A204.1 (cell line): ENCODE measurements around the gene SDS.

Source experiments
- FAIRE-seq: peaks from 2 replicates; lab custom pipeline; 2012; peaks lifted over from hg19 to GRCh38; lab: Jason Lieb, UNC

The SDS gene, protein sequence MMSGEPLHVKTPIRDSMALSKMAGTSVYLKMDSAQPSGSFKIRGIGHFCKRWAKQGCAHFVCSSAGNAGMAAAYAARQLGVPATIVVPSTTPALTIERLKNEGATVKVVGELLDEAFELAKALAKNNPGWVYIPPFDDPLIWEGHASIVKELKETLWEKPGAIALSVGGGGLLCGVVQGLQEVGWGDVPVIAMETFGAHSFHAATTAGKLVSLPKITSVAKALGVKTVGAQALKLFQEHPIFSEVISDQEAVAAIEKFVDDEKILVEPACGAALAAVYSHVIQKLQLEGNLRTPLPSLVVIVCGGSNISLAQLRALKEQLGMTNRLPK

DNA sequence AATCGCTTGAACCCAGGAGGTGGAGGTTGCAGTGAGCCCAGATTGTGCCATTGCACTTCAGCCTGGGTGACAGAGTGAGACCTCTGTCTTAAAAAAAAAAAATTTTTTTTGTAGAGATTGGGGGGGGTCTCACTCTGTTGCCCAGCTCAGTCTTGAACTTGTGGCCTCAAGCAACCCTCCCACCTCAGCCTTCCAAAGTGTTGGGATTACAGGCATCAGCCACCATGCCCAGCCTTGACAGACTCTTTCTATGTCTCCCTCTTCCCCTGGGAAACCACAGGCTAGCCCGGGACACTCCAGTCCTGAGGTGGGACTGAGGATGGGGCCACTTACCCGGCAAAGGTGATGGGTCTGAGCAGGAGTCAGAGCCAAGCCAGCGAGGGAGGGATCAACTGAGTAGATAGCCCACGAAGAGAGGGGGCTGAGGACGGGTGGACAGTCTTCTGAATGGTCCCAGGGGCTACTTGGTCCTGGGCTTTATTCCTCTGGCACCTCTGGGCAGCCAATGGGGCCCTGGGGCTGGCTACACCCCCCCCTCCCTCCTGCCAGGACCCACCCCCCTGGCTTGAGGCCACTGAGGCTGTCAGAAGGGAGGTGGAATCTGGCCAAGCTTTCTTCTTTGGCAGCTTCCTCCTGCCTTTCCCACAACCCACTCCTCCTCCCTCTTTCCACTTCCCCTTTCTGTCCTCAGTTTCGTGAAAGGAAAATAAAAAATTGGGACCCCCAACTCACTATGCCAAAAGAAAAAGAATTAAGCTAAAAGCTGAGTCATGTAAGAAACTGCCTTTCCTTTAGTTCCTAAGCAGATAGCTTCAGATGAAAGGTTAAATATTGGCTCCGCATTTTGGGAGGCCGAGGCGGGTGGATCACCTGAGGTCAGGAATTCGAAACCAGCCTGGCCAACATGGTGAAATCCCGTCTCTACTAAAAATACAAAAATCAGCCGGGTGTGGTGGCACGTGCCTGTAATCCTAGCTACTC lies at the start of gene SDS:
Gene SDS (minus strand): TSS at position 453 of the 981 bp plus-strand sequence. CDS start 4,179 bp downstream, outside the sequence.
- no peak for FAIRE-seq

GRCh38 chr12:113453330-113453729 lies 49.6 kb upstream of the SDS start:
- FAIRE-seq = no peak

- FAIRE-seq = no peak
These were observed 48.8 kb upstream of the SDS start for GRCh38 chr12:113452458-113452857.

DNA sequence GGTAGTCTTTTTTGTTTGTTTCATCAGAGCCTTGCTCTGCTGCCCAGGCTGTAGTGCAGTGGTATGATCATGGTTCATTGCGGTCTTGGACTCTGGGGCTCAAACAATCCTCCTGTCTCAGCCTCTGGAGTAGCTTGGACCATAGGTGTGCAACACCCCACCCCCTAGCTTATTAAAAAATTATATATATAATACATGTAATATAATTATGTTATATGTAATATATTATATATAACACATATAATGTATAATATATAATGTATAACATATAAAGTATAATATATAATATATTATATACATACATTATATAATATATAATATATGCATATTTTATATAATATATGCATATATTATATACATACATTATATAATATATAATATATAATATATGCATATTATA lies 46.2 kb upstream of the SDS start:
- FAIRE-seq = peak; percentile 99

- no peak for FAIRE-seq
These were observed 45.6 kb upstream of the SDS start for GRCh38 chr12:113449299-113449698.

DNA sequence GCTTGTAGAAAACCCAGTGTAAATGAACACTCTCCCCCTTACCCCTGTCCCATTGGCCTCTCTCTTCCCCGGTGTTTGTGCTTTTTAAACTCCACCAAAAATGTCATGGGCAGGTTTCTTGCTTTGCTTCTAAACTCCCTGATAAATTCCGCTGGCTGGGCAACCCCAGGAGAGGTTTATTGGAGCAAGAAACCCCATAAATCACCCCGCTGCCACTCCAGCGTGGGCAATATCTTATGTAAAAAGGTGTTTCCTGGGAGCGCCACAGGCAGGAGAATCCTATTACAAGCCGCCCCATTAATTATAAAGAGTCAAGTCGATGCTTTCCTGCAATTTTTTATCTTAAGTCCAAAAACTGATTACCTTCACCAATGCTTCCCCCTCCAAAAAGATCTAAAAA lies 45.2 kb upstream of the SDS start:
- FAIRE-seq = no peak

DNA sequence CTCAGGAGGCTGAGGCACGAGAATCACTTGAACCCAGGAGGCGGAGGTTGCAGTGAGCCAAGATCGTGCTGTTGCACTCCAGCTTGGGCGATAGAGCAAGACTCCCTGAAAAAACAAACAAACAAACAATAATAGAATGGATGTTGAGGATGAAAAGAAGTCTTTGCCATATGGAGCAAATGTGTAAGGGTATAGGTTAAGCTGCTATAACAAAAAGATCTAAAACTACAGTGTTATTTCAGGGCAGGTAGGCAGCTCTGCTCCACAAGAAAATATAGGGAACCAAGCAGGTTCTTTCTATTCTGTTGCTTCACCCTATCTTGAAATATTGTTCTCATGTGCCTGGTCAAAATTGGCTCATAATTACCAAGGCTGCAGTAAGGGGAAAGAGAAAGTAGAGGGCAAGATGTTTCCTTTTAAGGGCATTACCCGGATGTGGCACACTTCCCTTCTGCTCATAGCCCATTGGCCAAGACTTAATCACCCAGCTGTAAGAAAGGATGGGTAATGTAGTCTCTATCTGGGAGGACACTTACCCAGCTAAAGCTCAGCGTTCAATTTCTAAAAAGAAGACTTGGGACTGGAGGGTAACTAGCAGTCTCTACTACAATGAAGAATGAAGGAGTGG lies 42.0 kb upstream of the SDS start:
- FAIRE-seq = no peak

DNA sequence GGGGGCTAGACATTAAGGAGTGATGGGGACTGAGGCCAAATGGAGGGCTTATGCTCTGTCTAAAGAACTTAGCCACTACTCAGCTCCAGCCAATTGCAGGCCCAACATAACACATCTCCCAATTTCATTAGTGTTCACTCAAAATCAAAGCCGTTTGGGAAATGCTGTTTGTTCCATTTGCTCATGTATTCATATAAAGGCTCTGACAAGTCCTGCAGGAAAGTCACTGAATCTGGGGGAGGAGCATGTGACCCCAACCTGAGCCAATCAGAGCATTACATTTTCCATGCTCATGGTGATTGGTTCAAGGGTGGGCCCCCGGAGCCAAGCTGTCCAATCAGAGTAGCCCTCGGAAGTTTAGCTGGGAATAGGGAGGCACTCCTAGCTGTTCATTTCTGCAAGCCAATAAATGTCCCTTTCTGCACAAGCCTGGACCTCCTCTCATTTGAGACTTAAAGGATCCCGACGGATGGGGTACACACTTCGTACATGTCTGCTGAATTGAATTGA lies 39.4 kb upstream of the SDS start:
- FAIRE-seq = no peak

- no peak for FAIRE-seq
These were observed 37.5 kb upstream of the SDS start for GRCh38 chr12:113440947-113441782.

GRCh38 chr12:113440336-113440735 lies 36.6 kb upstream of the SDS start:
- no peak for FAIRE-seq

- no peak for FAIRE-seq
These were observed 35.9 kb upstream of the SDS start for GRCh38 chr12:113439606-113440030.

- no peak for FAIRE-seq
These were observed 35.6 kb upstream of the SDS start for GRCh38 chr12:113439301-113439597.

DNA sequence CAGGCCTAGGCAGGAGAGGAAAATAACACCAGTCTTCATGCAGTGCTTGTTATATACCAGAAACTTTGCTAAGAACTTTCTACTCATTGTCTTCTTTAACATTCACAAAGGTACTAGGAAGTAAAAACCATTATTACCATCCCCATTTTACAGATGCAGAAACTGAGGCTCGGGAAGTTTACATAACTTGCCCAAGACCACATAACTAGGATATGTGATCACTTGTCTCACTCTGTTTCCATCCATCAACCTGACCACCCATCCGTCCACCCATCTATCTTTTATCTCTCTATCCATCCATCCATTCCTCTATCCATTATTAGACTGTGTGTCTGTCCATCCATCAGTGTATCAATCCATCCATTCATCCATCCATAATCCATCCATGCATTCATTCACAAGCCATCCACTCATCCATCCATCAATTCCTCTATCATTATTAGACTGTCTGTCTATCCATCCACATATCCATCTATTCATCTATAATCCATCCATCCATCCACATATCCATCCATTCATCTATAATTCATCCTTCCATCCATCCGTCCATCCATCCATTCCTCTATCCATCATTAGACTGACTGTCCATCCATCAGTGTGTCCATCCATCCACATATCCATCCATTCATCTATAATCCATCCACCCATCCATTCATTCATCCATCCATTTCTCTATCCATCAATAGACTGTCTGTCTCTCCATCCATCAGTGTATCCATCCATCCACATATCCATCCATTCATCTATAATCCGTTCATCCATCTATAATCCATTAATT lies 35.0 kb upstream of the SDS start:
- FAIRE-seq = no peak

GRCh38 chr12:113437729-113438100 lies 34.0 kb upstream of the SDS start:
- no peak for FAIRE-seq

GRCh38 chr12:113436993-113437728 lies 33.5 kb upstream of the SDS start:
- FAIRE-seq = no peak

DNA sequence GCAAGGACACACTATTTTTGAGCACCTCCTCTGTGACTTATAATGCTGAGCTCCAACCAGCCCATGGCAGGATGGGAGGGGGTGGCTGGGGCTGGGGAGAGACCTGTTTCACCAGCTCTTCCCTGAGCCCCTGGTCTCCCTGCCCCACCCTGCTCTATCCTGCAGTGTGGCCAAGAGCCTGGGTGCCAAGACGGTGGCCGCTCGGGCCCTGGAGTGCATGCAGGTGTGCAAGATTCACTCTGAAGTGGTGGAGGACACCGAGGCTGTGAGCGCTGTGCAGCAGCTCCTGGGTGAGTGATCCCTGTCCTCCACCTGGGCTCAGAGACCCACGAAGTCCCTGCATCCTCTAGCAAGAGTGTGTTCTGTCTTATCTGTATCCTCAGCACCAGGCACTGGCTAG lies 32.9 kb upstream of the SDS start:
- FAIRE-seq = no peak

GRCh38 chr12:113435367-113435766 lies 31.7 kb upstream of the SDS start:
- FAIRE-seq = no peak

- FAIRE-seq = no peak
These were observed 29.3 kb upstream of the SDS start for GRCh38 chr12:113432986-113433385.

GRCh38 chr12:113428482-113428881 lies 24.8 kb upstream of the SDS start:
- FAIRE-seq = no peak

GRCh38 chr12:113427882-113428281 lies 24.2 kb upstream of the SDS start:
- FAIRE-seq = no peak
